Measurements from ENCODE around the gene FBLN2.

- TF ChIP-seq CTCF (IDR thresholded peaks at IDR 0.05) (no peak), POLR2A (IDR thresholded peaks at IDR 0.05) (no peak)
Measured at GRCh38 chr3:13579063-13579462, 30.1 kb downstream of the FBLN2 start.
